Kidney tubule cell (primary cell): Measurements from ENCODE around the gene LATS1.
A peak's percentile ranks its signal among the peaks of the same experiment; 100 is the strongest.
"Not testable (repeated sequence)": the region's sequence is repeated elsewhere in the genome, so short reads cannot be mapped to it uniquely, and the experiment has no call there.

Experiments
- DNase-seq: peaks from one replicate; pipeline ENCODE4 v3.0.0-alpha.2; 2018; ENCODE audit warnings: low spot score

LATS1 gene

DNA sequence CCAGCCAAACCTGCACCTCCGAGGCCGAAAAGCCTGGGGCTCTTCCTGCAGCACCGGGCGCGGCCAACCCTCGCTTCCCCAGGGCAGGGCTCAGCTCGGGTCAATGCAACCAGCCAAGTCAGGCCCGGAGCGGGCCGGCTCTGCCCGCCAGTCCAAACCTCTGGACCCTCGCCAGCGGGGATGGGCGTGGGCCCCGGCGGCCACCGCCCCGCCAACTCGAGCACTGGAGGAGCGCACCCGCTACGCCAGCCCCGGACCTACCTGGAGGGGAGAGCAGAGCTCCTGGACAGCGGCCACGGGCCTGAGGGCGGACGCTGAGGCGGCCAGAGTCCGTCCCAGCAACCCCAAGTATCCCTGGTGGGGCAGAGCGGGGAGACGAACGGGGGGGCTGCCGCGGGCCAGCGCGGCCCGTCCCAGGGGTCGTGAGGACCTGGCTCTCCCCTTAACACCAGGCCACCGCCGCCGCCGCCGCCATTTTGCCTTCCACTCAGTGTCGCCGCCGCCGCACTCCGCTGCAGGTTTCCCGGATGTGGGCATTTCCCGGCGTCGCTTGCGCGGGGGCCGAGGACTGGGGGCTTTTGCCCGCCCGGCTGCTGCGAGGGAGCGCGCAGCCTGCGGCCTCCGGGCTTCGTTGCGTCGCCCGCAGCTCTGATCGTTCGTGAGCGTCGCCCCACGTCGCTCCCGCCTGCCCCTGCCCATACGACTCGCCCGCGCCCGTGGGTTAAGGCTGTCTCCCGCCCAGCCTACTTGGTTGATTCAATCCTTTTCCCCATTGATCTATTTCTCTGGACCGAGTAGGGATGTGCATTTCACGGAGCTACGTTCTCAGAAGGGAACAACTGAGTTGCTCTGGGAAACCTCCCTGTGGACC lies at the start of gene LATS1:
LATS1 (minus strand) TSS at position 514 of the 871 bp plus-strand sequence. CDS start 15,975 bp downstream, outside the sequence.
- DNase-seq, result peak; percentile 89

DNA sequence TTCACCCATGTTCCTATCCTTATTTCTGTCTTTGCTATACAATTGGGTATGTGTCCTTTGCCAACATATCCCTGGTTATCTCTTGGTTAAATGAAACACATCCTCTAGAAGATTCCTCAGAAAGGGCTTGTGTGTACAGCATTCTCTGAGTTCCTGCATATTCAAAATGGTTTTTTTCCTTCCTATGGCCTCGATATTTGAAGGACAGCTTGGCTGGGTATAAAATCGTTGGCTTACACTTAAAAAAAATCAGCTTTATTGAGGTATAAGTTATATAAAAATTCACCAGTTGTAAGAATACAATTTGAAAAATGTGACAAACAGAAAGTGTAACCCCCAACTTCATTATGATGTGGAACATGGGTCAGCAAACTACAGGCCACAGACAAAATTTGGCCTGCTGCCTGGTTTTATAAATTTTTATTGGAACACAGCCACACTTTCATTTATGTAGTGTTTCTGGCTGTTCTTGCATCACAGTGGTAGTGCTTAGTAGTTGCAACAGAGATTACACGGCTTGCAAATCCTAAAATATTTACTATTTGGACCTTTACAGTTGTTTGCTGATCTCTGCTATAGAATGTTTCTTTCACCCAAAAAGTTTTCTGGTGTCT lies 48.4 kb upstream of the LATS1 start:
- DNase-seq, result no peak

DNA sequence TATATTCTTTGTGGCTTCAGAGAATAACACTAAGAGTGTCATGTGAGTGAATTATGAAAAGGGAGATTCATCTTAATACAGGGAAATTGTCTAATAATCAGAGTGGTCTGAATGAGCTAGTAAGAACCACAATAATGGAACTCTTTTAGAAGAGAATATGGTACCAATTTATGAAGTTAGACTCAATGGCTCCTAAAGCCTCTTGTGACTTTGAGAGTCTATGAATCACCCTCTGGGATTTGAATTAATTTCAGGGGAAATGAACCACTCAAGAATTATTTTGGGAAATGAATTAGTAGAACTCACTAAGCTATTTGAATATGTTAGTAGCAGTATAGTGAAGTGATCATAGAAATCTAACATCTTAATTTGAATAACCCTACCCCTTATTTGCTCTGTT lies 46.0 kb upstream of the LATS1 start:
- DNase-seq, result no peak

DNA sequence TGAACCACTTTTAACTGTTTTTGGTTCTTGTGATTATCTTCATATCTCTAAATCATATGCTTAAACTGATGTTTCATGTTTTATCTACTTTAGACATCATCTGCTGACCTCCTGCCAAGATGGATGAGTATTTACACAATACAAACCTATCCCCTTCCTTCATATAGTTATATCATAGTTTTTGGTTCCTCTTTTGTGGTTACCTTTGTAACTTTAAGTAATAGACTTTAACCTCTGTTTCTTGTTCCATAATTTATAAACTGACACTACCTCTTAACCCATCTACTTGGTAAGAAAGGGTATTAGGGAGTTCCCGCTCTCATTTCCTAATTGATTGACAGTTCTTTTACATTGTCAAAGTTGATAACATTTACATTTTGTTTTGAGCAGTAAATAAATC lies 43.5 kb upstream of the LATS1 start:
- no peak for DNase-seq

DNA sequence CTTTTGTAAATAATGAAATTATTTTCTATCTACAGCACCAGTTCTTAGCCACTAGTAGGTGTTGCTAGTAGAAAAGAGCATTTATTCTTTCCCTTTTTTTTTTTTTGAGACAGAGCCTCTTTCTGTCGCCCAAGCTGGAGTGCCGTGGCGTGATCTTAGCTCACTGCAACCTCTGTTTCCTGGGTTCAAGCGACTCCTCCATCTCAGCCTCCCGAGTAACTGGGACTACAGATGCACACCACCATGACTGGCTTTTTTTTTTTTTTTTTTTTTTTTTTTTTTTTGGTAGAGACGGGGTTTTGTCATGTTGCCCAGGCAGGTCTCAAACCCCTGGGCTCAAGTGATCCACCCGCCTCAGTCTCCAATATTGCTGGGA lies 38.3 kb upstream of the LATS1 start:
- no peak for DNase-seq

- no peak for DNase-seq
Measured at GRCh38 chr6:149755300-149756260, 37.7 kb upstream of the LATS1 start.

- DNase-seq, result no peak
Measured at GRCh38 chr6:149754548-149754947, 36.6 kb upstream of the LATS1 start.

GRCh38 chr6:149753374-149753637 lies 35.4 kb upstream of the LATS1 start:
- DNase-seq, result not testable (repeated sequence)

DNA sequence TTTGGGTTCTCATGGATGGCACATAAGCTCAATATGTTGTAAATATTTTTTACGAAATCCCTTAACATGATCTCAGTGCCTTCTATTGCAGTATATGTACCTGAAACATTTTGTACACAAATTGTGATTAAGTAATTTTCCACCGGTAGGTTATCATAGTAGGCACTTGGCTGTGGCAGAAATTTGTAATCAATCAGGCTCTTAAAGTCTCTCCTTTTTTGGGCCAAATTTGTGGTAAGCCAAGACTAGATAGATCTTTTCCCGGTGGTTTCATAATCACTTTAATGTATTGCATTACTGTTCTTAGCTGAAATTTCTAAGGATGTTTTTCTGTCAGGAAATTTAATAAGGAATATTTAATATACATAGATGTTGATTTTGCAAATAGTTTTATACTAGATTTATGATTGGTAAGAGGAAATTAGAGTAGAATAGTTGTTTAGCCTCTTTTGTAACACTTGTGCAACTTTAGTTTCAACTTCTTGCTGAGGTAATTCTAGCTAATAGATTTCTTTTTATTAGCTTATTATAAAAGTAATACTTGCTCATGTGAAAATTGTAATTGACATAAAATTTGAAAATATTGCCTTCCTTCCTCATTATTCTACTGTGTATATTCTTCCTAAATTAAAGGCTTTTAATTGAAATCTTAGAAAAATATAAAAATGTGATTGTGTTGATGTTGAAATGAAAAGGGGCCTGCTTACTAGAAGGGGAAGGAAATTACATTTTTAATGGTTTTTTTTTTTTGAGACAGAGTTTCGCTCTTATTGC lies 34.9 kb upstream of the LATS1 start:
- DNase-seq, result no peak

DNA sequence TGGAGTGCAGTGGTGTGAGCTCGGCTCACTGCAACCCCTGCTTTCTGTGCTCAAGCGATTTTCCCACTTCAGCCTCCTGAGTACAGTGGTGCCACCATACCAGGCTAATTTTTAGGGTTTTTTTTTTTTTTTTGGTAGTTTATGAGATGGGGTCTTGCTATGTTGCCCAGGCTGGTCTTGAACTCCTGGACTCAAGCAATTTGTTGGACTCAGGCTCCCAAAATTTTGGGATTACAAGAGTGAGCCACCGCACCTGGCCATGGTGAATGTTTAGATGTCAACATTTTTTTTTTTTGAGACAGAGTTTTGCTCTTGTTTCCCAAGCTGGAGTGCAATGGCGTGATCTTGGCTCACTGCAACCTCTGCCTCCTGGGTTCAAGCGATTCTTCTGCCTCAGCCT lies 34.0 kb upstream of the LATS1 start:
- not testable (repeated sequence) for DNase-seq

DNA sequence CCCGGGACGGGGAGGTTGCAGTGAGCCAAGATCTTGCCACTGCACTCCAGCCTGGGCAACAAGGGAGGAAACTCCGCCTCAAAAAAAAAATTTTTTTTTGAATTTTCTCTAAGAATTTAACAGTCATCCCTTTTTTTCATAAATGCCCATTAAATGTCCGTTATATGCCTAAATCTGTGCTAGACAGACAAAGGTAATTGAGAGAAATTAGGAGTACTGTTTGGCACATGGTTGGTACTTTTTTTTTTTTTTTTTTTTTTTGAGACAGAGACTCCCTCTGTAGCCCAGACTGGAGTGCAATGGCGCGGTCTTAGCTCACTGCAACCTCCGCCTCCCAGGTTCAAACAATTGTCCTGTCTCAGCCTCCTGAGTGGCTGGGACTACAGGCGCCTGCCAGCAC lies 33.3 kb upstream of the LATS1 start:
- no peak for DNase-seq

DNA sequence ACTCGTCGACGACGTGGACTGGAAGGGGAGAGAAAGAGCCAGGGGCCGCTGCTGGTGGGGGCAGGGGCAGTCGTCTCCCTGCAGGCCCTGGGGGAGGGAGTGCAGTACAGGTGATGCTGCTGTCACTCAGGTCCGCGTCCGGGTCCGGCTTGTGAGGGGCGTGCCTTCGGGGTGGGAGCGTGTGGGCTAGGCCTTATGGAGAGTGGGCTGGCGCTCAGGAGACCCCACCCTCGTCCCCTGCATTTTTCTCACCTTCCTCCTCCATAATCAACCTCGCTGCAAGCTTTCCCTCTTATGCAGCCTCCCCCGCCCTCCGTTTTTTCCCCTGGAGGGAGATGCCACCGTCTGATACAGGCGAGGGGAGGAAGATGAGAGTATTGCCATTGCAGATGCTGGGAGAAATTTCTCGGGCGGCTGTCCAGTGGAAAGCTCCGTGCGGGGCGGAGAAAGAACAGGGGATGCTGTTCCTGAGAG lies 32.3 kb upstream of the LATS1 start:
- DNase-seq, result peak; percentile 76

DNA sequence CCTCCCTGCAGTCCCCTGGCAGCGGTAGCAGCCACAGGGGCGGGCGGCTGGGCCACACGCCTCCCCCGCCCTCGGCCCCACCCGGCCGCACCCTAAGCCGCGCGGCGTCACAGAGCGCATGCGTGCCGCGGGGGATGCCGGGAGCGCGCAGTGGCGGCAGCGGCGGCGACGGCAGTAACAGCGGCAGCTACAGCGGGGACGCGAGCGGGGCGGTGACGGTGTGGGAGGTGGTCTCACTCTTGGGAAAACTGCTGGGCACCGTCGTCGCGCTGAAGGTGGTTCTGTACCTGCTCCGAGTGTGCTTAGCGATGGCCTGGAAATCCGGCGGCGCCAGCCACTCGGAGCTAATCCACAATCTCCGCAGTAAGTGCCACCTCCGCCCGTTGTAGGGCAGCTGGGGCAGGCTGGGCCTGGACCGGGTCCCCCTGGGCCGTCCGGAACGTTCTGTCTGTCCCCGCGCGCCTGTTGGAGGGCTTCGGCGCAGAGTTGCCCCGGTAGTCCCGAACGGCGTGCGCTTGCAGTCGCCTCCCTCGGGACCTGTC lies 31.8 kb upstream of the LATS1 start, which contains the start of gene PCMT1:
PCMT1 (plus strand) TSS at position 148 of the 542 bp plus-strand sequence; CDS start at position 309, 161 bp downstream.
- DNase-seq, result peak; percentile 94

- DNase-seq, result not testable (repeated sequence)
Measured at GRCh38 chr6:149749082-149749593, 31.2 kb upstream of the LATS1 start.

DNA sequence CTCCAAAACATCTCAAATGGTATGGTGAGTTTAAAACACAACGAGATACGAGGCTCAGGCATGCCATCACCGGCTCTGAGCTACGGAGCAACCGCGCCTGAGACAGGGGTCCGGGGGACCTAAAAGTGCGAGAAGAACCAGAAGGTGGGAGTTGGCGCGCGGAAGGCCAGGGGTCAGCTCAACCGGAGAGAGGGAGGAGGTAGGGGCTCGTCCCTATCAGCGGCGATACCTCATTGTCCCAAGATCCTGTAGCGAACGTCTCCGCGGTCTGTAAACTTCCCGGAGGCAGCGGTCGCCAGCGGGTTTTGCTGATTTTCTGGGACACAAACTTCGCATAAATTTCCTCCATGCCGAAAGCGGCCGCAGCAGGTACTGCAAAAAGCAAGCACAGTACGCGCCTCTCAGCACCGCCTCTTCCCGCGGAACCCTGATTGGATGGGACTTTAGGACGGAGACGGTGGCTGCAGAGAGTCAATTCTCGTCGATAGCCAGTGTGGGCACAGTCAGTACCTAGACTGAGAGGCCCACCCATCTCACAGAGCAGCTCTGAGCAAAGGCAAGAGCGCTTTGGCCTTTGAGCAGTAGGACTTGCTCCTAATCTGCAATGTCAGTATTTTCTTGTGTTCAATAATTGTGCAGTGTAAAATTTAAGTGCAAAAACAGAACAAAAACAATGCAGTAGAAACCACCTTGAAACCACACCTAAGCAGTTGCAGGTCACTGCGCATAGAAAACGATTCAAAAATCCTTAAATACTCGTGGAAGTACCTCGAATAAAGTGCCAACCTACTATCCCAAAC lies 28.4 kb upstream of the LATS1 start, which contains the start of gene NUP43:
NUP43 (minus strand) TSS at position 383 of the 800 bp plus-strand sequence; CDS start at position 349, 34 bp downstream.
- peak; percentile 94 for DNase-seq

DNA sequence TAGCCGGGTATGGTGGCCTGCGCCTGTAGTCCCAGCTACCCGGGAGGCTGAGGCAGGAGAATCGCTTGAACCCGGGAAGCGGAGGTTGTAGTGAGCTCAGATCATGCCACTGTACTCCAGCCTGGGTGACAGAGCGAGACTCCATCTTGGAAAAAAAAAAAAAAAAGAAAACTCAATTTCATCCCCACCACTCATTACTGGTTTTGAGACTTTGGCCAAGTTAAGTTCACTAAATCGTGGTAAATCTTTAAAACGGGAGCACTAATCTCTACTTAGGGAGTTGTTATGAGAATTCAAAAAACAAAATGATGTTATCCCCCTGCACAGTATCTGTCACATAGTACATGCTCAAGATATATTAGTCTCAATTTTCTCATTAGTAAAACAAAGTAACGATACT lies 27.4 kb upstream of the LATS1 start:
- not testable (repeated sequence) for DNase-seq

GRCh38 chr6:149734915-149735314 lies 17.0 kb upstream of the LATS1 start:
- no peak for DNase-seq

DNA sequence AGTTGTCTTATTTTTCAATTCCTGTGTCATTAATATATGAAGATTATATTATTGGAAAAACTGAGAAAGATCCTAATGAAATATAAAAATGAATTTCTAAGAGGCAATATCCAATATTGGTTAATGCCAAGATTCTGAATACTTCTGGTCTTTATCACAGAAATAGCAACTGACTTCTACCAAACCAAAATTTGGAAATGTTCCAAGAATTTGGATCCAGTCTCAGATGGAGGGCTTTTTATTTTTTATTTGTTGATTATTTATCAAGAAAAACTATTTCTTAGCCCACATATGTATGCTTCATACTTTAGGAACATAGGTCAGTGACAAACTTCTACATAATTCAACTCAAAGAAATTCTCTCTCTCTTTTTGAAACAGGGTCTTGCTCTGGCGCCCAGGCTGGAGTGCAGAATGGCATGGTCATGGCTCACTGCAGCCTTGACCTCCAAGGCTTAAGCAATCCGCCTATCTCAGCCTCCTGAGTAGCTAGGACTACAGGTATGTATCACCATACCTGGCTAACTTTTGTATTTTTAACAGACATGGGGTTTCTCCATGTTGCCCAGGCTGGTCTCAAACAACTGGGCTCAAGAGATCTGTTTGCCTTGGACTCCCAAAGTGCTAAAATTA lies 15.3 kb upstream of the LATS1 start:
- no peak for DNase-seq

DNA sequence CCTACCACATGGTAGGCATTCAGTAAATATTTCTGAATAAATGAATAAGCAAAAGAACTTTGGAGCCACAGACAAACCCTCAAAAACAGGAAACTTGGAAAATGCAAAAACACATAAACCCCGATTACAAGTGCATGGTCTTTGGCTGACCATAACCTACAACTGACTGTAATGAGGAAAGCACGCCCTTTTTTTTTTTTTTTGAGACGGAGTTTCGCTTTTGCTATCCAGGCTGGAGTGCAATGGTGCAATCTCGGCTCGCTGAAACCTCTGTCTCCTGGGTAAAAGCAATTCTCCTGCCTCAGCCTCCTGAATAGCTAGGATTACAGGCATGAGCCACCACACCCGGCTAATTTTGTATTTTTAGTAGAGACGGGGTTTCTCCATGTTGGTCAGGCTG lies 11.9 kb upstream of the LATS1 start:
- no peak for DNase-seq
